Right cardiac atrium (tissue), 5 donors: ENCODE results near the gene RS1. TPM values are rescaled to one million over a fixed set of nuclear protein-coding genes. Genes with fewer than 3 reads are reported as not detected.
A peak's percentile ranks its signal among the peaks of the same experiment; 100 is the strongest.

ENCODE experiments used
- ATAC-seq, 2 donors: fragments of 200-7000 bp; cut with Tn5 transposase; one replicate each; pipeline versions ENCODE4 v1.8.0 to v1.9.1; 2020; ENCODE audit warnings: moderate library complexity in 2 of 2, mild to moderate bottlenecking in 1 of 2
- DNase-seq, 3 donors: peaks; one replicate each; pipeline ENCODE4 v3.0.0-alpha.2; 2020
- H3K27ac ChIP-seq: one replicate; pipeline ENCODE4 v1.5.1; 2013; ENCODE audit warnings: mild to moderate bottlenecking, low read length, control low read depth, moderate library complexity
- H3K27me3 ChIP-seq: one replicate; pipeline ENCODE4 v1.6.1; 2013; ENCODE audit not compliant: control insufficient read depth, insufficient read depth
- H3K4me1 ChIP-seq: one replicate; pipeline ENCODE4 v1.6.1; 2013; ENCODE audit warnings: low read length; ENCODE audit not compliant: control insufficient read depth, insufficient read depth
- H3K4me3 ChIP-seq: one replicate; pipeline ENCODE4 v1.5.1; 2013; ENCODE audit warnings: low read length, control low read depth
- H3K9me3 ChIP-seq: one replicate; pipeline ENCODE4 v1.6.1; 2013; ENCODE audit warnings: low read length; ENCODE audit not compliant: control insufficient read depth
- WGBS: extraction: QIAGEN DNeasy Blood & Tissue Kit; methylation state at CpG from one replicate; pipeline ENCODE4 v1.1.7; 2013; 5-methylcytosine and 5-hydroxymethylcytosine counted together
- intact Hi-C, 4 donors: fragments of 100-400 bp; cut with DNase I; formaldehyde crosslinking; loops; one replicate each; pipeline versions ENCODE4 v1.11.0 to v1.14.0; 2022 to 2023
- polyA plus RNA-seq: library from polyadenylated mRNA; stranded (reverse); fragments of 200-250 nt; gene quantifications from one replicate; pipeline ENCODE4 v1.2.3, GENCODE V29; 2013
- total RNA-seq, 4 donors: library from RNA; stranded (reverse); fragmentation: NEBNext Ultra II Directional; extraction: Animal tissue kit (Norgen Biotek cat#: 25700); gene quantifications; one replicate each; pipeline ENCODE4 v1.2.1, GENCODE V29; 2021
- donor health status: healthy with polysubstance abuse.
- donor health status: DM: no; HTN: yes; CAD: no.
- donor health status: DM: no; HTN: no; CAD: no.
- donor health status: DM: no; HTN: yes; CAD: no; lungs with severe emphysema.
- donor health status: DM: yes; HTN: yes; CAD: no.

The RS1 gene
- total and polyA plus RNA-seq, 5 donors = not detected

DNA sequence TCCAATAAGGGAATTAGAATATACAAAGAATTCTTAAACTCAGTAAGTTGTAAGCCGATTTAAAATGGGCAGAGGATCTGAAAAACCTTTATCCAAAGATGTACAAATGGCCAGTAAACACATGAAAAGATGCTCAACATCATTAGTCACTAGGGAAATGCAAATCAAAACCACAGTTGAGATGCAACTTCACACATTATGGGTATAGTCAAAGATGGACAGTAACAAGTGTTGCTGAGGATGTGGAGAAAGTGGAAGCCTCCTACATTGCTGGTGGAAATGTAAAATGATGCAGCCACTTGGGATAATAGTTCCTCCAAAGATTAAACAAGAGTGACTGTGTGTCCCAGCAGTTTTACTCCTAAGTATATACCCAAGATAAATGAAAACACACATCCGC, 32.6 kb downstream of the RS1 start:
- no peak overlapping the region for H3K27ac ChIP-seq
- no peaks in the 10 kb centered on the region for H3K27me3 ChIP-seq
- ATAC-seq = no peak
- no peak overlapping the region for H3K4me3 ChIP-seq
- intact Hi-C loops = no loop called here
- WGBS = 96% methylated on average over 2 of the region's 2 CpGs
- no peaks in the 10 kb centered on the region for H3K9me3 ChIP-seq
- no peaks in the 10 kb centered on the region for H3K4me1 ChIP-seq
- no peak for DNase-seq

GRCh38 chrX:18638398-18638797, 33.5 kb downstream of the RS1 start:
- Histone ChIP-seq H3K27ac (no peak overlapping the region), H3K9me3 (no peaks in the 10 kb centered on the region), H3K27me3 (no peaks in the 10 kb centered on the region), H3K4me1 (no peaks in the 10 kb centered on the region), H3K4me3 (no peak overlapping the region)
- WGBS = 93% methylated on average over 2 of the region's 2 CpGs
- ATAC-seq (no peak), DNase-seq (no peak)
- intact Hi-C loops = no loop called here

- ATAC-seq (no peak), DNase-seq (no peak)
- Histone ChIP-seq H3K4me1 (no peaks in the 10 kb centered on the region), H3K27ac (no peak overlapping the region), H3K27me3 (no peaks in the 10 kb centered on the region), H3K9me3 (no peaks in the 10 kb centered on the region), H3K4me3 (no peak overlapping the region)
- intact Hi-C loops = no loop called here
- WGBS = 95% methylated on average over 8 of the region's 8 CpGs
Observed at GRCh38 chrX:18630934-18631333, 41.0 kb downstream of the RS1 start.

- Histone ChIP-seq H3K27ac (no peak overlapping the region), H3K9me3 (no peaks in the 10 kb centered on the region), H3K4me1 (no peaks in the 10 kb centered on the region), H3K27me3 (no peaks in the 10 kb centered on the region), H3K4me3 (no peak overlapping the region)
- WGBS = 96% methylated on average over 2 of the region's 2 CpGs
- DNase-seq (no peak), ATAC-seq (no peak)
- intact Hi-C loops = no loop called here
Observed at GRCh38 chrX:18624599-18624998, 47.3 kb downstream of the RS1 start.

- Histone ChIP-seq H3K27ac (no peak overlapping the region), H3K4me3 (no peak overlapping the region), H3K4me1 (no peaks in the 10 kb centered on the region), H3K9me3 (no peaks in the 10 kb centered on the region), H3K27me3 (no peaks in the 10 kb centered on the region)
- WGBS = 78% methylated on average over 8 of the region's 8 CpGs
- DNase-seq (no peak), ATAC-seq (no peak)
- intact Hi-C loops = no loop called here
Observed at GRCh38 chrX:18620349-18620748, 51.6 kb downstream of the RS1 start.

DNA sequence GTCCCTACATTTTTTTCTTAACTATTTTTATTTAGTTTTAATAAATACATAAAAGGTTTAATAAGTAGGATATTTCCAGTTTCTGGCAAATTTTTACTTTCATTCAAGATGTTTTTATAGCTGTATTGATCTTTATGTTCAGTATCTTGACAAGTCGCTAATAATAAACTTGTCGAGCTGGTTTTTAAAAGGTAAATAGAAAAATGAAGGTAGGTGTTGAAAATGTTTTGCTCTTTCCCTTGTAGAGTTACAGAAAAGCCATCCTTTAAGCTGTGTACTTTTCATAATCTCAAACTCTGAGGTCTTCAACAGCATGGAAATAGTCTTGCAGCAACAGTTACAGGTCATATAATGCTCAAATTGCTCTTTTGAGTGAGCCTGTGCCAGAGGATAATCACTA, 52.6 kb downstream of the RS1 start:
- H3K27ac ChIP-seq = no peak overlapping the region
- H3K27me3 ChIP-seq = no peaks in the 10 kb centered on the region
- ATAC-seq (no peak), DNase-seq (no peak)
- no peaks in the 10 kb centered on the region for H3K9me3 ChIP-seq
- 100% methylated on average over 2 of the region's 2 CpGs for WGBS
- intact Hi-C loops = no loop called here
- H3K4me1 ChIP-seq = no peaks in the 10 kb centered on the region
- H3K4me3 ChIP-seq = no peak overlapping the region

- no peak overlapping the region for H3K27ac ChIP-seq
- H3K4me3 ChIP-seq = no peak overlapping the region
- ATAC-seq (no peak), DNase-seq (no peak)
- WGBS = 91% methylated on average over 5 of the region's 5 CpGs
- H3K9me3 ChIP-seq = no peaks in the 10 kb centered on the region
- intact Hi-C loops = no loop called here
- no peaks in the 10 kb centered on the region for H3K27me3 ChIP-seq
- no peaks in the 10 kb centered on the region for H3K4me1 ChIP-seq
Observed at GRCh38 chrX:18617407-18617750, 54.5 kb downstream of the RS1 start.

- intact Hi-C loops = no loop called here
- H3K27ac ChIP-seq = peak overlapping the region; percentile 19
- no peak for ATAC-seq
- no peak for DNase-seq
- H3K4me3 ChIP-seq = no peak overlapping the region
- H3K9me3 ChIP-seq = no peaks in the 10 kb centered on the region
- WGBS = 73% methylated on average over 8 of the region's 8 CpGs
- no peaks in the 10 kb centered on the region for H3K27me3 ChIP-seq
- no peaks in the 10 kb centered on the region for H3K4me1 ChIP-seq
Observed at GRCh38 chrX:18616688-18617406, 55.1 kb downstream of the RS1 start.

DNA sequence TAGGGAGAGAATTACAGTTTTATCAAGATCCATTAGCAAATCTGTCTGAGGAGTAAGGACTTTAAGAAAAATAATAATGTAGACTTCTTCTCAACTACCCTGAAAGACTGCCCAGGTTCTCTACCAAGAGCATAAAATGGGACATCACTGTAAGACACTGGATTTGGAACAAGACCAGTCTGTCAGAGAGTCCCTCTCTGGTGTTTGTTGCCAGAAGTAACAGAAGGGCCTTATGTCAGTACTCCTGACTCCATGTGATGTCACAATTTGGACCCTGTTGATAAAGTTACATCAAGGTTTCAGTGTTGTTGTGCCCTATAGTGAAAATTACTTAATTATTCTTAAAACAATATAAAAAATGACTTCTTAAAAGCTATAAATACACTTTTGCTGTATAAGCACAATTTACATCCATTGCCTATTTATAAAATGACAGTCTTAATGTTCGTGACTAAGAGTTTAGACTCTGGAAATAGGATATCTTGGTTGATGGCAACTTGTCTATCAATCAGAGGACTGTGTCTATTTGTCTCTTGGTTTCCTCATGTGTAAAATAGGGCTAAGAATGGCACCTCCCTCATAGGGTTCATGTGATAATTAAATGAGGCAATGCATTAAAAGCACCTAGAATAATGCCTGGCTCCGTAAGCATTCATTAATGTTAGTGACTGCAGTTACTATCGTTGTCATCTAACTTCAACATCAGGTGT, 57.8 kb downstream of the RS1 start:
- Histone ChIP-seq H3K4me3 (no peak overlapping the region), H3K4me1 (no peaks in the 10 kb centered on the region), H3K27ac (no peak overlapping the region), H3K27me3 (no peaks in the 10 kb centered on the region), H3K9me3 (no peaks in the 10 kb centered on the region)
- ATAC-seq (no peak), DNase-seq (no peak)
- intact Hi-C loops = no loop called here
- 94% methylated on average over 3 of the region's 3 CpGs for WGBS

DNA sequence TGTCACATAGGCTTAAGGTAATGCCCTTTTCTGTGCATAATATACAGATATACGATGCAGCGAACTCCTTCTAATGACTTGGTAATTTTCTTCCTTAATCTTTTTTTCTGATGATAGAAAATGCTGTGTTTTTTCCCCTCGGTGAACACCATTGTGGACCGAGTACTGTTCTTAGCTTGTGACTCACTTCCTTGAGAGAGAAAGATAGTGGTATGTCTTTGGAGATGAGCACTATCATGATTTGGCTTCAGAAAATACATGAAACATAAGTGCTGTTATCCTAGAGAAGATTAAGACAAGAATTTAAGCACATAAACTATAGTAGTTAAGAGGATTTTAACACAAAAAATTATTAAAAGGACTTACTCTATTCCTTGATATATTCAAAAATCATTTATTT, 63.9 kb downstream of the RS1 start:
- no peaks in the 10 kb centered on the region for H3K4me1 ChIP-seq
- H3K9me3 ChIP-seq = no peaks in the 10 kb centered on the region
- no peaks in the 10 kb centered on the region for H3K27me3 ChIP-seq
- ATAC-seq (no peak), DNase-seq (no peak)
- 65% methylated on average over 4 of the region's 4 CpGs for WGBS
- intact Hi-C loops = no loop called here
- H3K4me3 ChIP-seq = no peak overlapping the region
- no peak overlapping the region for H3K27ac ChIP-seq

GRCh38 chrX:18598413-18598812, 73.5 kb downstream of the RS1 start:
- no peak for DNase-seq

More at GRCh38 chrX:18598413-18598812, 73.5 kb downstream of the RS1 start:
- no peaks in the 10 kb centered on the region for H3K4me1 ChIP-seq
- H3K9me3 ChIP-seq = no peaks in the 10 kb centered on the region
- no peak overlapping the region for H3K4me3 ChIP-seq
- no peak overlapping the region for H3K27ac ChIP-seq
- intact Hi-C loops = no loop called here
- ATAC-seq = no peak
- no peaks in the 10 kb centered on the region for H3K27me3 ChIP-seq
- WGBS = 86% methylated on average over 2 of the region's 2 CpGs
